HFFc6 (cell line): ENCODE data around the gene GNAS. TPM values are rescaled to one million over a fixed set of nuclear protein-coding genes. Genes with fewer than 3 reads are reported as not detected.

Experiments used
- DNase-seq: peaks from one replicate; pipeline ENCODE4 v3.0.0-alpha.2; 2018
- H3K27ac Mint-ChIP-seq: 2 replicates; pipeline ENCODE4 v1.8.0; 2020; ENCODE audit warnings: mild to moderate bottlenecking, mixed read lengths
- H3K27me3 Mint-ChIP-seq: 2 replicates; pipeline ENCODE4 v1.8.0; 2021; ENCODE audit warnings: mild to moderate bottlenecking, moderate library complexity, mixed read lengths; ENCODE audit not compliant: insufficient read depth
- H3K36me3 Mint-ChIP-seq: 2 replicates; pipeline ENCODE4 v1.8.0; 2021; ENCODE audit warnings: low read depth, mixed read lengths
- H3K4me1 Mint-ChIP-seq: 2 replicates; pipeline ENCODE4 v1.8.0; 2020; ENCODE audit warnings: low read depth, mixed read lengths
- H3K4me3 Mint-ChIP-seq: 2 replicates; pipeline ENCODE4 v1.8.0; 2020; ENCODE audit warnings: mild to moderate bottlenecking, moderate library complexity, mixed read lengths
- H3K9me3 Mint-ChIP-seq: 2 replicates; pipeline ENCODE4 v1.8.0; 2020; ENCODE audit warnings: mild to moderate bottlenecking, mixed read lengths
- CTCF ChIP-seq: fragments of 200-600 bp; sonication (generic); IDR thresholded peaks from 2 replicates; pipeline ENCODE4 v1.5.0; 2021; ENCODE audit warnings: antibody characterized with exemption, mild to moderate bottlenecking
- total RNA-seq, 6 experiments: library from RNA; stranded (reverse); fragmentation: NEBNext Ultra II Directional; extraction: Animal tissue kit (Norgen Biotek cat#: 25700); gene quantifications; 2 replicates in 1 of 6; 3 replicates in 5 of 6; pipeline ENCODE4 v1.2.3, GENCODE V29; 2021

Gene GNAS
- total RNA-seq, 6 experiments from 2014 or later, result 820 to 1,032 (median 914) TPM

- H3K4me3 Mint-ChIP-seq, result no peak overlapping the region
- no peak for DNase-seq
- no peaks in the 10 kb centered on the region for H3K9me3 Mint-ChIP-seq
- H3K27me3 Mint-ChIP-seq, result peaks cover 27% of the 10 kb centered on the region
- no peak for TF ChIP-seq CTCF
- no peaks in the 10 kb centered on the region for H3K4me1 Mint-ChIP-seq
- peaks cover 10% of the 10 kb centered on the region; the same call in 1 of the 2 replicates for H3K36me3 Mint-ChIP-seq
- no peak overlapping the region for H3K27ac Mint-ChIP-seq
Measured at GRCh38 chr20:58840816-58841538, 11.5 kb upstream of the GNAS start.

DNA sequence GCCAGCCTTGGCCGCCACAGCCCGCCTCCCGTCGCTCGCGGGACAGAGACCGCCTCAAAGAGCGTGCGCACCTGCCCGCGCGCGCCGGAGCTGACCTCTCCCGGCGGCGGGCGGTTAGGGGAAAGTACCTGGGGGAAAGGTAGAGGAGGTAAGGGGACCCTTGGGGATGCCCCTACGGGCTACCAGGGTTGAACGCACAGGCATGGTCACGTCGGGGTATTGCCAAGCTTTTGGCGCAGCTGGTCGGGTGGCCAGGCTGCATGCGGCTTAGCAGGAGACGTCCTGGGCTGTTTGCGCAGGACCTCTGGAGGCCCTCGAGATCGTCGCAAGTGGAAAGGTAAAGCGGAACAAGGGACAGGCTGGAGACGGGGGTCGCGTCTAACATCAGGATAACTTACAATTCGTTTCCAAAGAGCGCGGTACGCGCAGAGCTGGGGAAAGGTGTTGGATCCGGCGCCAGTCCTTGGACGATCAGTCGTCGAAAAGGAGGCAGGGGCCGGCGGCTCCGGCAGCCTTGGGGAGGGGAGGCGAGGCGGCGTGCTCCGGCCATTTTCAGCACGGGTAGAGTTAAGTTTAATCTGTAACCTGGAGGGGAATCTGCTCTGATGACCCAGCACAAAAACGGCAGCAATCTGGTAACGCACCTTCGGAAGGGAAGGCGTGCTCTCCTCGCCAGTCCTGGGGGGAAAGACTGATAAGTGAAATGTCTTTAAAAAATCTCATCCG lies 10.8 kb upstream of the GNAS start:
- Mint-ChIP-seq H3K27ac (no peak overlapping the region), H3K36me3 (peaks cover 10% of the 10 kb centered on the region; the same call in 1 of the 2 replicates), H3K9me3 (no peaks in the 10 kb centered on the region), H3K4me3 (no peak overlapping the region), H3K4me1 (no peaks in the 10 kb centered on the region), H3K27me3 (peaks cover 30% of the 10 kb centered on the region)
- DNase-seq, result no peak
- no peak for TF ChIP-seq CTCF

DNA sequence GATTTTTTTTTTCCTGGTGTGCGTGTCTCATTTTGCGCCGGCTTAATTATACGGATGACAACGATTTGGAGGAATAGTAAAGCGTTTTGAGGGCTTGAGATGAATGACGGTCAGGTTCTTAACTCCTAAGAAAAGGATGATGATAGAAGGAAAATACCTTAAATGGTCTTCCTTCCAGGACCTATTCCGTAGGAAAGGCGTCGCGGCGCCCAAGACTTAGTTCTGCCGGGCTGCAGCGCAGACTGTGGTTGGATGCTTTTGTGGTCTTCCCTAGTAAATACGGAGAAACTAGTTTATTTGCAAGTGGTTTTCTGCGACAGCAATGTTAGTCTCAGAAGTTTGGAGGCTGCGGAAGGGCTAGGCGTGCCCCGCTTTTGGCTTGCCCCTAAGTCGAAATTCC lies 10.2 kb upstream of the GNAS start:
- Mint-ChIP-seq H3K4me3 (no peak overlapping the region), H3K27ac (no peak overlapping the region), H3K27me3 (peaks cover 30% of the 10 kb centered on the region), H3K4me1 (no peaks in the 10 kb centered on the region), H3K9me3 (no peaks in the 10 kb centered on the region), H3K36me3 (peaks cover 10% of the 10 kb centered on the region; the same call in 1 of the 2 replicates)
- TF ChIP-seq CTCF, result no peak
- no peak for DNase-seq

GRCh38 chr20:58843128-58843556 lies 9.4 kb upstream of the GNAS start:
- no peak for TF ChIP-seq CTCF
- Mint-ChIP-seq H3K4me1 (no peaks in the 10 kb centered on the region), H3K9me3 (no peaks in the 10 kb centered on the region), H3K27ac (no peak overlapping the region), H3K27me3 (peaks cover 36% of the 10 kb centered on the region), H3K4me3 (no peak overlapping the region), H3K36me3 (peaks cover 10% of the 10 kb centered on the region; the same call in 1 of the 2 replicates)
- no peak for DNase-seq

DNA sequence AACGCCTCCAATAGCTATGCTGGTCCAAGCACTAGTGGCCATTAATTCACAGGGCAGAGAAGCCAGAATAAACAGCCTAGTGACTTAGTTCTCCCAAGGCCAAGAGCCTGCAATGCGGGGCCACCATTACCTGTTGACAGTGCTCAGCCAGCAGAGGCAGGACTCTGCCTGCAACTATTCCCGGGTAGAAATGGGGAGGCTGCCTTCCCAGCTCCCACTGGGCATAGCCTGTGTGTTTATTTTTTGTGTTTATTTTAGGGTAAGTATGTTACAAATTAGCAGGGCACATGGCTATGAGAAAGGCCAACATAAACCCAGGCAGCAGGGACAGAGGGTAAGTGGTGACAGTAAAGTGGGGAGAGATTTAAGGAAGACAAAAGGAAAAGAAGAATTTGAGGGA lies 6.8 kb upstream of the GNAS start:
- Mint-ChIP-seq H3K27me3 (peaks cover 38% of the 10 kb centered on the region), H3K36me3 (peaks cover 6% of the 10 kb centered on the region; the same call in 1 of the 2 replicates), H3K9me3 (no peaks in the 10 kb centered on the region), H3K4me3 (no peak overlapping the region), H3K27ac (no peak overlapping the region), H3K4me1 (peaks cover 11% of the 10 kb centered on the region)
- TF ChIP-seq CTCF, result no peak
- DNase-seq, result no peak
